HG03521 (cell line): ENCODE measurements around the gene NARF.

Source experiments
- ATAC-seq: cut with Tn5 transposase; IDR thresholded peaks from one replicate; pipeline ENCODE4 v1.9.1; 2021; ENCODE audit warnings: mild to moderate bottlenecking, moderate library complexity; ENCODE audit not compliant: unreplicated experiment

Gene NARF

GRCh38 chr17:82470065-82470464 lies 11.5 kb downstream of the NARF start:
- ATAC-seq: no peak

GRCh38 chr17:82474223-82475010 lies 15.9 kb downstream of the NARF start:
- ATAC-seq: no peak

DNA sequence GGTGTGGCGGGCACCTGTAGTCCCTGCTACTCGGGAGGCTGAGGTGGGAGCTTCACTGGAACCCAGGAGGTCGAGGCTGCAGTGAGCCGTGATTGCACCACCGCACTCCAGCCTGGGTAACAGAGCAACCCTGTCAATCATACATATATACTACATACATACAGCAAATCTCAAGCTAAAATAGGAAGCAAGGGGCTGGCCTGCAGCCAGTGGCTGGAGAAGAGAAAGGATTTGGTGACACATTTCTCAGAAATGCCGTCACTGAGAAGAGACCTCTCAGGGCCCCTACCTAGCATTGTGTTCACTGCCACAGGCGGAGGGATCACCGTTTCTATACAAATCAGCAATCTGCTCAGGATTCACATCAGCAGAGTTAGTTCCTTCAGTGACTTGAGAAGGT lies 16.9 kb downstream of the NARF start:
- no peak for ATAC-seq

DNA sequence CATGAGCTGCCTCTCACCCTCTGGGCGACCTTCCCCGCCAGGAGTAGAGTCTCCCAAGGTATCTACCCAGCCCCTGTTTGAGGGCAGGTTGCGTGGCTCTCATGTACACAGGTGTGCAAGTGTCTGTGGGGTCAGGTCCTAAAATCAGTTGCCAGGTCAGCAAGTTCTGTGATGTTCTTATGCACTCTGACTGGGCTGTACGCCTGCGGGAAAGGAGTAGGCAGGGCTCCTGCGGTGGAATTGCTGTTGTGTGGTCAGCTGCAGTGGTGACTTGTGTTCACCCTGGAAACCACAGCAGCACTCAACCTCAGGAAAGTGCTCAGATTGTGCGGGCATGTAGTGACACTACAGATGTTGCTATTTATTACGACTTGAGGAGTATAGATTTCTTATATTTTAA lies 19.4 kb downstream of the NARF start:
- ATAC-seq: no peak

- ATAC-seq: no peak
These were observed 21.1 kb downstream of the NARF start for GRCh38 chr17:82479602-82480001.

- no peak for ATAC-seq
These were observed 21.8 kb downstream of the NARF start for GRCh38 chr17:82480318-82480717.

DNA sequence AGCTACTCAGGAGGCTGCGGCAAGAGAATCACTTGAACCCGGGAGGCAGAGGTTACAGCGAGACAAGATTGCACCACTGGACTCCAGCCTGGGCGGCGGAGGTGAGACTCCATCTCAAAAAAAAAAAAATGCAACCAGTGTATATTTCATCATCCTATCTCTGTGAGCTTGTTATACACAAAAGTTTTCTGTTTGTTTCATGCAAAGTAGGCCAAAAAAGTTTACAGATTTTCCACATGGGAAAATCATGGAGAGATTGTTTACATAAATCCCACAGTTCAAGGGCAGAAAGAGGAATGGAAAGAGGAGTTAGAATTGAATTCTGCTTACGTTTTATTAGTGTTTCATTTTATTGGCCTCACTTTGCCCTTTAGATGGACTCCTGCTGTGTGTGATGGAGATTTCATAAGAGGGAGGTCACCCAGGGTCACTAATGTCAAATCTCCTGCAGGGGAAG lies 24.7 kb downstream of the NARF start:
- no peak for ATAC-seq

DNA sequence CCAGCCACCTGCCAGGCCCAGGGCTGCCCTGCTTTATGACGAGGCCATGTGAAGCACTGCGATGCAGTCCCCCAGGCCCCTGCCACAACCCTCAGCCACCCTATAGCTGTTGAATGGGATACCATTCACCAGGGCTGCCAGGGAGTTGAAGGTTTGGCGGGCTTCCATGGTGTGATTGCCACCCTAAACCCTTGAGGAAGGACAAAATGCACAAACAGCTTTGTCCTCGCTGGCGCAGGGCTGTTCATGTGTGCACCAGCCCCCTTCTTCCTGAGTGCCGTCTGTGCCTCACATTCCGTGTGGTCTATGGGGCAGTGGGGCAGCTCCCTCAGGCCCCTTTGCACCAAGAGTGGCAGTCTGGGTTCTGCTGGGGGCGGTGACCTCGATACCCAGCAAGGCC lies 25.3 kb downstream of the NARF start:
- ATAC-seq: no peak

- ATAC-seq: no peak
These were observed 27.9 kb downstream of the NARF start for GRCh38 chr17:82486231-82487094.

DNA sequence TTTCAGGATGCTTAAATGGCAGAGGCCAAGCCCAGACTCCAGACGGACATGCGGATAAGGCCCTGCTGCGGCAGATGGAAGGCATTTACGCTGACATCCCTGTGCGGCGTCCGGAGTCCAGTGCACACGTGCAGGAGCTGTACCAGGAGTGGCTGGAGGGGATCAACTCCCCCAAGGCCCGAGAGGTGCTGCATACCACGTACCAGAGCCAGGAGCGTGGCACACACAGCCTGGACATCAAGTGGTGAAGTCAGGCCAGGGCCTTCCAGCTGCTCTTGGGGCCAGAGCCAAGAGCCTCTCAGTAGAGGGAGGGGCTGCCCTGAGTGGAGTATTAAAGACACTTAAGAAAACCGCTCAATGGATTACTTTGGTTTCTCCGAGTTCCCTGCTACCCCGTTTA lies 29.4 kb downstream of the NARF start:
- ATAC-seq: no peak

- ATAC-seq: no peak
These were observed 30.6 kb downstream of the NARF start for GRCh38 chr17:82489117-82489516.

DNA sequence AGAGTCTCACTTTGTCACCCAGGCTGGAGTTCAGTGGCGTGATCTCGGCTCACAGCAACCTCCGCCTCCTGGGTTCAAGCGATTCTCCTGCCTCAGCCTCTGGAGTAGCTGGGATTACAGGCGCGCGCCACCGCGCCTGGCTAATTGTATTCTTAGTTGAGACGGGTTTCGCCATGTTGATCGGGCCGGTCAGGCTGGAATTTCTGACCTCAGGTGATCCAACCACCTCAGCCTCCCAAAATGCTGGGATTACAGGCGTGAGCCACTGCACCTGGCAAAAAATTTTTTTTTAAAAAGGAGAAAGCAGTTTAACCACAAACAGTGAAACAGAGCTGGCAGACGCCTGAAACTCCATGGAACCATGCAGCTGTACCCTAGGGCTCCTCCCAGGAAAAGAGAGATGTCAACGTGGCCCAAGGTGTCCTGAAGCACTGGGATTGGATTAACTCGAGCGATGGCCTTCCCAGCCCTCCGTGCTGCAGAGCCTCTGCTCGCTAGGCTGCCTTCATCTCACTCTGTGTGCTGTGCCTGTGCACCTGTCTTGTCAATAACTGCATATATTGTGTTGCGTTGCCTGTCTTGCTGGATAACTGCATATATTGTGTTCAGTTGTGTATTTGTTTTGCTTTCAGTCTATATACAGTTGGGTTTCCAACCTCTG lies 31.4 kb downstream of the NARF start:
- no peak for ATAC-seq

GRCh38 chr17:82490512-82491195 lies 32.1 kb downstream of the NARF start:
- ATAC-seq: no peak

GRCh38 chr17:82491196-82491530 lies 32.6 kb downstream of the NARF start:
- ATAC-seq: no peak

- ATAC-seq: no peak
These were observed 33.0 kb downstream of the NARF start for GRCh38 chr17:82491533-82491932.

GRCh38 chr17:82492643-82493225 lies 34.2 kb downstream of the NARF start:
- ATAC-seq: no peak

GRCh38 chr17:82493226-82493781 lies 34.8 kb downstream of the NARF start:
- ATAC-seq: no peak

DNA sequence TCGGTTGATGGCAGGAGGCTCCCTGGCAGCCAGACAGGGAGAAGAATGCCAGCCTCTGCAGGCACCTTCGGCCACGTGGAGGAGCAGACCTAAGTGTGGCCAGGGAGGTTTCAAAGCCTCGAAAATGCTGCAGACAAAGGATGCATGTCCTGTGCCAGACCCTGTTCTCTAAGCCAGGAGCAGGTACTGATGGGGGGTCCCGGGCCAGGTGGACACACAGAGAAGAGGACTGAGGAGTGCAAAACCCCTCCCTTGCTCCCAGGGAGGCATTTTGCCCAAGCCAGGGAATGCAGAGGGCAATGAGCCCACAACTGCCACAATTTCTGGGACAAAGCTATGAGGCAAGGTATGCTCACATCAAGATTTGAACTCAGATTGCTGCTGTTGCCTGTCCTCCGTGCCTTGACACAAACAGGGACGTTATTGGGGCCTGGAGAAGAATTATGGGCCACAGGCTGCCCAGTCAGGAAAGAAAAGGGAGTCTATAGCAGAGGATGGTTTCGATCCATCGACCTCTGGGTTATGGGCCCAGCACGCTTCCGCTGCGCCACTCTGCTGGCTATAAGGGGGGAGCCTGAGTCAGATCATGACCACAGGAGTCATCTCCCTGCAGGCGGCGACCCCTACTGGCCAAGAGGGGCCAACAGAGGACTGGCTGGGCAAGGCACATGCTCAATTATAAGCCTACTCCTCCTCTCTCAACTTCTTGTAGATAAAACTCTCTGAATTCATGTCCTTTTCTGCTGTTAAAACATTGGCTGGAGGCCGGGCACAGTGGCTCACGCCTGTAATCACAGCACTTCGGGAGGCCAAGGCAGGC lies 35.9 kb downstream of the NARF start:
- peak; percentile 40 for ATAC-seq

DNA sequence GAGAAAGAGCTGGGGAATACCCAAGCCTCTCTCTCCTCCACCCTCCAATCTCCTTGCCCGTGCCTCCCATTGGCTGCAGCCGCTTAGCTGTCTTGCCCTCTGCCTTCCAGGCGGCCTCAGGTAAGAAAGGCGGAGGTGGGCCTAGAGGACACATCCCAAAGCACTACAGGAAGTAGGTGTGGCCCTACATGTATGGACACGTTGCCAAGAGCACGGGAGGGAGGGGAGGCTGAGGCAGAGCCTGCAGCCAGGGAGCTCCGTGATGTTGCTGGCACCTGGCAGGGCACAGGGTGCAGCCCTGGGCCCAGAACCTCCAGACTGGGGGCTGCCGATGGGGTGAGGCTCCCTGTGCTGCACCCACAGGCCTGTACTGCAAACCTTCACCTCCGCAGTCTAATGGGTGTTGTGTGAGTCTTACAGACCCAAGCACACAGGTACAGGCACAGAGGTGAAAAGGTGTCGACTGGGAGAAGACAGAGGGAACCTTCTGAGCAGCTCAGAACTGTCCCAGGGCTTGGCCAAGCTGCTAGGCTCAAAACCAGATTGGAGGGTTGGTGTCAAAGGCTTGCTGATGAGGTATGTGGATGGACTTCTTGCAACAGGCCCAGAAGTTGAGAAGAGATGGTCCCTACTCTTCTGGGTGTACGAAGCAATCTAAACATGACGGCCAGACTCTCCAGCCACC lies 37.4 kb downstream of the NARF start:
- ATAC-seq: no peak
